Measurements from ENCODE around the gene NMT1.
"Not testable (repeated sequence)": the region's sequence is repeated elsewhere in the genome, so short reads cannot be mapped to it uniquely, and the experiment has no call there.

The NMT1 gene

DNA sequence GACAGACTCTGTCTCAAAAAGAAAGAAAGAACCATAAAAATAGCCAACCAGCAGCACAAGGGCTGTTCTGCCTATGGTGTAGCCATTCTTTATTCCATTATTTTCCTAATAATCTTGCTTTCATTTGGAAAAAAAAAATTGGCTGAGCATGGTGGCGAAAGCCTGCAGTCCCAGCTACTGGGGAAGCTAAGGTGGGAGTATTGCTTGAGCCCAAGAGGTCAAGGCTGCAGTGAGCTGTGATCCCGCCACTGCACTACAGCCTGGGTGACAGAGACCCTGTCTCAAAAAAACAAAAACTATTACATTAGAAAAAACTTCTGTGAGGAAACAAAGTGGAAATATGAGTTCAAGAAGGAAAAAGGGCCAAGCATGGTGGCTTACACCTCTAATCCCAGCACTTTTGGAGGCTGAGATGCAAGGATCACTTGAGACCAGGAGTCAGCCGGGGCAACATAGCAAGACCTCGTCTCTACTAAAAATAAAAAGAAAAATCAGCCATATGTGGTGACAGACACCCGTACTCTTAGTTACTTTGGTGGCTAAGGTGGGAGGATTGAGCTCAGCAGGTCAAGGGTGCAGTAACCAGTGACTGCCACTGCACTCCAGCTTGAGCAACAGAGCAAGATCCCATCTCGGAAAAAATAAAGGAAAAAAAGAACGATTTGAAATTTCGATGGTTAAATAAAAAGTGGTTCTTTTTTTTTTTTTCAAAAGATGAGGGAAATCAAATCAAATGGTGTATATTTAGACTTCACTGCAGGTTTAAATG lies 12.1 kb upstream of the NMT1 start:
- in situ Hi-C loops (cut with MboI; ENCODE audit: low pct_unique_long_range_greater_than_20kb, low sequenced_read_pairs, unreplicated experiment), result no loop called here
- DNase-seq (ENCODE audit: low spot score), result no peak

DNA sequence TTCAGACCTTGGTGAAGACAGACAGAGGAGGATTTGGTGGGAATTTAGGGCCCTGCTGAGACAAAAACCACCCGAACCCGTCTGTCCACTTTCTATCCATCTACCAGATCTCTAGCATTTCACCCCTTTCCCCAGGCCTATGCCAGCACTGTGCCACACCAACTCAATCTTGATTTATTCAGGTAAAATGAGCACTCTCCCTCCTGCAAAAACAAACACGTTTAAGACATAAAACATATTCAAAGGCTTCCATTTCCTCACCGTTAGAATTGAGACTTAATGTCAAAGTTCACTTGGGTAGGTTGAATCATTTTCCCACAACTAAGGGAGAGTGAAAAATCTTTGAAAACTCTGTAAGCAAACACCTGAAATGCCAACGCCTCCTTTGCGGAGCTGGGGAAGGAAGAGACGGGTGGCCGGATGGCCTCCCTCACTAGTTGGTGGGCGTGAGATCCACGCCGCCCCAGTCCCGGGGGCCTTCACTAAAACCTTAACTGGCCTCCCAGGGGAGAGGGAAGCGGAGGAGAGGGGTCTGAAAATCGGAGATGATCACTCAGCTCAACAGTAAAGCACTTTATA lies 10.5 kb upstream of the NMT1 start:
- in situ Hi-C loops (cut with MboI; ENCODE audit: low pct_unique_long_range_greater_than_20kb, low sequenced_read_pairs, unreplicated experiment), result no loop called here
- DNase-seq (ENCODE audit: low spot score), result no peak
- TF ChIP-seq, protein P1, sequence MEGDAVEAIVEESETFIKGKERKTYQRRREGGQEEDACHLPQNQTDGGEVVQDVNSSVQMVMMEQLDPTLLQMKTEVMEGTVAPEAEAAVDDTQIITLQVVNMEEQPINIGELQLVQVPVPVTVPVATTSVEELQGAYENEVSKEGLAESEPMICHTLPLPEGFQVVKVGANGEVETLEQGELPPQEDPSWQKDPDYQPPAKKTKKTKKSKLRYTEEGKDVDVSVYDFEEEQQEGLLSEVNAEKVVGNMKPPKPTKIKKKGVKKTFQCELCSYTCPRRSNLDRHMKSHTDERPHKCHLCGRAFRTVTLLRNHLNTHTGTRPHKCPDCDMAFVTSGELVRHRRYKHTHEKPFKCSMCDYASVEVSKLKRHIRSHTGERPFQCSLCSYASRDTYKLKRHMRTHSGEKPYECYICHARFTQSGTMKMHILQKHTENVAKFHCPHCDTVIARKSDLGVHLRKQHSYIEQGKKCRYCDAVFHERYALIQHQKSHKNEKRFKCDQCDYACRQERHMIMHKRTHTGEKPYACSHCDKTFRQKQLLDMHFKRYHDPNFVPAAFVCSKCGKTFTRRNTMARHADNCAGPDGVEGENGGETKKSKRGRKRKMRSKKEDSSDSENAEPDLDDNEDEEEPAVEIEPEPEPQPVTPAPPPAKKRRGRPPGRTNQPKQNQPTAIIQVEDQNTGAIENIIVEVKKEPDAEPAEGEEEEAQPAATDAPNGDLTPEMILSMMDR (IDR thresholded peaks at IDR 0.05; ENCODE audit: extremely low read depth, insufficient read depth, missing control alignments), result no peak

More for the DNA sequence above, 12.1 kb upstream of the NMT1 start:
- TF ChIP-seq, protein P1 (IDR thresholded peaks at IDR 0.05; ENCODE audit: extremely low read depth, insufficient read depth, missing control alignments), result peak; percentile 23

DNA sequence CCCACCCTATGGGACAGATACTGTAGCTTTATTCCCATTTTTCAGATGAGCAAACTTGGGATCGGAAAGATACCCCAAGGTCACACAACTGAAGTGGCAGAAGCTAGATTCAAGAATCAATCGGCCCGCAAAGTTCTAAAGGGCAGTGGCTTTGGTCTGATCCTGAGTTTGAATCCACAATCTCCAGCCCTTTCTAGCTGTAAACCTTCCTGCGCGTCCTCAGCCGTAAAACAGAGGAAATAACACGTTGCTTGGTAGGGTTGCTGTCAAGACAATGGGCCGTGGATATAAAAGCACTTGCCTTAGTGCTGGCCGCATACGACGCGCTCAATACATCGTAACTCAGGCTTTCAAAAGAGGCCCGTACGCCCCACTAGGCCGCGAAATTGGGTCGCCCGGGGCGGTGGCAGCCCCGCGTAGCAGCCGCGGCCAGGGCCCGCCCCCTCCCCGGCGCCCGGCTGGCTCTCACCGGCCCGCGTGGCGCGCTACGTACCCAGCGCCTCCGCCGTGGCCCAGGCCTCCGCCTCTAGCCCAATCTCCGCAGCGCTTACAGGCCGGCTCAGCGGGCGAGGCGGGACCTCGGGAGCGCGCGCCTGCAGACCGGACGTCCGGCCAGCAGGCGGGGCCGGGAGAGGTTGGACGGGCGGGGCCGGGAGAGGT lies 9.9 kb upstream of the NMT1 start, which contains the start of gene DCAKD:
TSS of gene DCAKD (minus strand) at position 573 of the 660 bp plus-strand sequence. CDS start 16,747 bp downstream, outside the sequence.
- peak; percentile 96 for DNase-seq (ENCODE audit: low spot score)
- TF ChIP-seq, protein P1 (IDR thresholded peaks at IDR 0.05; ENCODE audit: extremely low read depth, insufficient read depth, missing control alignments), result no peak
- in situ Hi-C loops (cut with MboI; ENCODE audit: low pct_unique_long_range_greater_than_20kb, low sequenced_read_pairs, unreplicated experiment), result no loop called here

DNA sequence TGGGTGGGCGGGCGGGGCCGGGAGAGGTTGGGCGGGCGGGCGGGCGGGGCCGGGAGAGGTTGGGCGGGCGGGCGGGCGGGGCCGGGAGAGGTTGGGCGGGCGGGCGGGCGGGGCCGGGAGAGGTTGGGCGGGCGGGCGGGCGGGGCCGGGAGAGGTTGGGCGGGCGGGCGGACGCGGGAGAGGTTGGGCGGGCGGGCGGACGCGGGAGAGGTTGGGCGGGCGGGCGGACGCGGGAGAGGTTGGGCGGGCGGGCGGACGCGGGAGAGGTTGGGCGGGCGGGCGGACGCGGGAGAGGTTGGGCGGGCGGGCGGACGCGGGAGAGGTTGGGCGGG lies 9.4 kb upstream of the NMT1 start:
- in situ Hi-C loops (cut with MboI; ENCODE audit: low pct_unique_long_range_greater_than_20kb, low sequenced_read_pairs, unreplicated experiment); DNase-seq (ENCODE audit: low spot score): not testable (repeated sequence)

DNA sequence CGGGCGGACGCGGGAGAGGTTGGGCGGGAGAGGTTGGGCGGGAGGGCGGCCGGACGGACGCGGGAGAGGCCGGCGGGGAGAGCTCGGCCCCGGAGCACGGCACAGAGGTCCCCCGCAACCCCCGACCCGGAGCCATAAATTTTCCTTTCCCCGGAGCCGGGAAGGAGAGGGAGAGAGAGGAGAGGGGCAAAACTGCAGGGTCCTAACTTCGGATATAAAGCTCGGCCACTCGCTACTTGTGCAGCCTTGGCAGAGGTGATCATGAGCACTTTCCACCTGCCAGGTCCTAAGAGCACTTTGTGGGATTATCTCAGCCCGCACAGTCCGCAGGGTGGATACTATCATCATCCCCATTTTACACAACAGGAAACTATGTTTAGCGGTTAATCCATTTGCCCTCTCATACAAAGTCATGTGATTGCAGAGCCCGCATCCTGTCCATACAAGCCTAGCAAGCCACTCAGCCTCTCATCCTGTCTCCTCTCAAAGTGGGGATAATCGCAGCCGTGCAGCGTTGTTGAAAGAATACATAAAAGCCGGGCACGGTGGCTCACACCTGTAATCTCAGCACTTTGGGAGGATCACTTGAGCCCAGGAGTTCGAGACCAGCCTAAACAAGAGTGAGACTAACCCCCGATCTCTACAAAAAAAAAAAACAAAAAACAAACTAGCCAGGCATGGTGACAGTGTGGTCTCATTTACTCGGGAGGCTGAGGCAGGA lies 8.9 kb upstream of the NMT1 start:
- TF ChIP-seq, protein P1 (IDR thresholded peaks at IDR 0.05; ENCODE audit: extremely low read depth, insufficient read depth, missing control alignments), result no peak
- in situ Hi-C loops (cut with MboI; ENCODE audit: low pct_unique_long_range_greater_than_20kb, low sequenced_read_pairs, unreplicated experiment), result no loop called here
- DNase-seq (ENCODE audit: low spot score), result peak; percentile 29

DNA sequence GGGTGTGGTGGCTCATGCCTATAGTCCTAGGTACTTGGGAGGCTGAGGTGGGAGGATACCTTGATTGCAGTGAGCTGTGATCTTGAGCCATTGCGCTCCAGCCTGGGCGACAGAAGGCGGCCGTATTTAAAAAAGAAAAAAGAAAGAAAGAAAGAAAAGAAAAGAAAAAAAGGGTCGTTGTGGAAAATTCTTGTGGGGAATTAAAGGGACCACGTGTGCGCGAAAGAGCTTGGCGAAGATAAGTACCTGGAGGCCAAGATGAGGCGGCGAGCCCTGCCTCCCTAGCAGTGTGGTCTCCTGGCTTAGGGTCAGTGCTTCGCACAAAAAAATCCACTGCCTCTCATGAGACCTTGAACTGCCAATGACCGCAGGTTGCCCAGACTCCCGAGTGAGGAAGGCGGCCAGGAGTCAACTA lies 728 bp upstream of the NMT1 start:
- no peak for DNase-seq (ENCODE audit: low spot score)
- in situ Hi-C loops (cut with MboI; ENCODE audit: low pct_unique_long_range_greater_than_20kb, low sequenced_read_pairs, unreplicated experiment), result no loop called here
- TF ChIP-seq, protein P1 (IDR thresholded peaks at IDR 0.05; ENCODE audit: extremely low read depth, insufficient read depth, missing control alignments), result no peak

Data from GM13977 (cell line).